Sciatic nerve (tissue), 2 donors: Measurements from ENCODE around the gene OAT. TPM values are rescaled to one million over a fixed set of nuclear protein-coding genes. Genes with fewer than 3 reads are reported as not detected.
"Not testable (repeated sequence)": the region's sequence is repeated elsewhere in the genome, so short reads cannot be mapped to it uniquely, and the experiment has no call there.

Experiments used
- ATAC-seq: fragments of 200-7000 bp; cut with Tn5 transposase; one replicate; pipeline ENCODE4 v1.9.1; 2020; ENCODE audit warnings: mild to moderate bottlenecking, moderate library complexity
- DNase-seq: peaks from one replicate; pipeline ENCODE4 v3.0.0-alpha.2; 2020; ENCODE audit warnings: low spot score
- intact Hi-C: fragments of 100-400 bp; cut with DNase I; formaldehyde crosslinking; loops from one replicate; pipeline ENCODE4 v1.14.2; 2022
- total RNA-seq: library from RNA; stranded (reverse); fragmentation: NEBNext Ultra II Directional; extraction: Animal tissue kit (Norgen Biotek cat#: 25700); gene quantifications from one replicate; pipeline ENCODE4 v1.2.1, GENCODE V29; 2021
- donor health status: DM: no; HTN: no; CAD: no.
- donor health status: DM: no; HTN: no; CAD: no.

OAT gene
- total RNA-seq, 1 donor from 2014 or later: 104 TPM

DNA sequence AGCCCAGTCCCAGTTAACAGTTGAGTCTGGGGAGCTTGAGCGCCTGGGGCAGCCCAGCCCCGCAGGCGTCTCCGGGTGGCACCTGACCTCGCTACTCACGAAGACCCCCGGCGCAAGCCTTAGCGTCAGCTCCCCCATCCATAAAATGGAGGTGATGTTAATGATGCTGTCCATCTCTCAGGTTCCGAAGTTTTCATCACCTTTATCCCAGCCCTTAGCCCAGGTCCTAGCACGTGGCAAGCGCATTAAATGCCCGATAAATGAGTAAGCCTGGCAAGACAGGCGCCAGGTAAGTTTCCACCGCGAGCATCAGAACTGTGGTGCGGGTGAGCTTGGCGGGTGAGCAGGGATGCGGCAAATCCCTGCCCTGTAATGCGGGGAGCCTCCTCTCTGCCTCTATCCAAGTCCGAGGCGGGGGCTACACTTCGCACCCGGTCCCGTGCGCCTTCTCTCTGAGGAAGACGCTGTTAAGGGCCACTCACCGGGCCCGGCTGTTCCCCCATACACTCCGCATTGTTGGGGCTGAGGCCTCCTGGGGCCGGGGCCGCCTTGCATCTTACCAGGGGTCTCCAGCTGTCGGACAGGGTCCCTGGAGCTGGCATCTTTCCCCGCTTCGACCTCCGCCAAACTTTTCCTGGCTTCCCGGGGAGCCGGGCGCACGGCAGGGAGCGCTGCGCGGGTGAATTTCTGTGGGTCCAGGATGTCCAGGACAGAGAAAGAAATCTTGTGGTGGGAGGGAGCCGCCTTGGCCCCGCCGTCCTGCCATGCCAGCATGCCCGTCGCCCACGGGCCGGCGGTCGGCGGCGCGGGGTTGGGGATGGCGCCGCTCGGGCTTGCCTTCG, 30.7 kb upstream of the OAT start:
- no peak for ATAC-seq
- no peak for DNase-seq
- intact Hi-C loops: loop anchor here (10.0 kb wide), 1 partner anchor 625 kb away; no protein-coding TSS in a partner anchor

DNA sequence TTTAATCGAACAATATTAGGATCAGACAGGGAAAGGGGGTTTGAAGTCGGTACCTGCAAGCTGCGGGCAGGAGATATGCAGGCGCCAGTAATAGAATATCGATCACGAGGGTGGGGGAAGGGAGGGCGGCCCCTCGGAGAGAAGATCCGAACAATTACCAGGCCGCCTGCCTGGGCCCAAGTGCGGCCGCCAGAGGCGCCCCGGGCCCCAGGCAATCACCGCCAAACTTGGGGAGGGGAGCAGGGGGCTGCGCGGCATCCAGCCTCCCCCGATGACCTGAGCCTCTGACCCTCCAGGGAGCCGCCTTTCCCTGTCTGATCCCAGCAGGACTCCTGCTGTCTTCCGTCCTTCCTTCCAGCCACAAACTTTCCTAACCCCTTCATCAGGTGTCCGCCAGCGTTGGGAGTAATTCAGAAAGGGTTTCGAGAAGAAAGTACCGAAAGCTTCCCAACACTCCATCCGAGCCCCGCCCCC, 30.0 kb upstream of the OAT start:
- DNase-seq (no peak), ATAC-seq (no peak)
- intact Hi-C loops: no loop called here

DNA sequence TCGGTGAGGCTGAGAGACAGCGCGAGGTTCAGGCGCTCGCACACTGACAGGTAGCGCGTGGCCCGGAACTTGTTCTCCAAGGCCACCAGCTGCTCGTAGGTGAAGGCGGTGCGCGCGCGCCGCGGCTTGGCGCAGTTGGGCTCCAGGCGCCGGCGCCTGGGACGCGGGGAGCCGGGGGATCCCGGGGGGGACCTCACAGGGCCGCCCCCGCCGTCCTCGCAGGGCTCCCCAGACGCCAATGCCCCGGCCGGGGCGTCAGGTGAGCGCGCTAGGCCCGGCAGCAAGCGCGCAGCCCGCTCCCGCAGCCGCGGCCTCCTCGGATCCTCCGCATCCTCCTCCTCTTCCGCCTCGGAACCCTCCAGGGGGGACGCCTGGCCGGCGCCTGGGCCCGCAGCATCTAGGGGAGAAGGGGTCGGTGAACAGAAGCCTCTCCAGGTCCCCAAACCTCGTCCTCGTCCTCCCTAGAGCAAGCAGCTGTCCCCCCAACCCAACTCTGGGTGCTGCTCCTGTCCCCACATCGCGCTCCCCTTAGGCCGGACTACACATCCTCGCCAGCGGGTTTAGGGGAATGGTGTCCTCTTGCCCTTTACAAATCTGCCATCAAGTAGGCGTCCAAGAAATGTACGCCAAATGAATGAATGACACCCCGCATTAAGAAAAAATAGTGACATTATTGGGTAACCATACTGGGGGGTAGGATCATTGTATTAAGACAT, 29.2 kb upstream of the OAT start:
- ATAC-seq: no peak
- intact Hi-C loops: no loop called here
- DNase-seq: no peak

DNA sequence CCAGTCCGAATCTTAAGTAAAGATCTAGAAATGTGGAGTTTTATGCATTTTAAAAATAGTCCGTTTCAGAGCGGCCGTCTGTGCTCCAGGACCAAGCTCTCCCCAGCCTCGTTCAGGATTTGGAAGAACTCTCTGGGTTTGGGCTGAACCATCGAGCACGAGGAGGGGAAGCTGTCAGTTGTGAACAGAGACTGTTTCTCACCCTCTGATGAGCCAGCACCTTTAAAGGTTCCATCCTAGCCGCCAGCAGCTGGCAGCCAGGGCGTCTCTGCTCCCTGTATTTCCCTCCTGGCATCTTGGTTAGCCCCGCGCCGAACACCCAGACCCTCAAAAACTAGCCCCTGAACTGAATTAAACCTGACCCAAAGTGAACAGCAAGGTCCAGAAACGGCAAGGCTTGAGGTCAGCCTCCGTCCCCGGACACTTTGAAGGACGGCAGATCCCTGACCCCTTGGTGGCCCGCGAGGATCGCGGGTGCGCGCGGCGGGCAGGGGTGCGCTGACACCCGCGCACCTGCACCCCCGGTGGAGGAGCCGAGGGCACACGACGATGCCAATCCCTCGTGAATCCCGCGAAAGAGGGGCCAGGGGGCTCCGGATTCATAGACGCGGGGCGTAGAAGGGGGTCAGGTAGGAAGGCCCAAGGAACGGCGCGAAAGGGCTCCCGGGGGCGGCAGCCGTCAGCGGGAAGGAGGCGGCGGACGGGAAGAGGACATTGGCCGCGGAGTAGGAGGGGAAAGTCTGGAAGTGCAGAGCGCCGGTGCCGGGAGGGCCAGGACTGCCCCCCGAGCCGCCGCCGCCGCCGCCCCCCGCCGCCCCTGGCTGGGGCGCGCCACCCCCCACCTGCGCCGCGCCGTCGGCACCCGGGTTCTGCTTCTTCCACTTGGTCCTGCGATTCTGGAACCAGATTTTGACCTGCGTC, 28.4 kb upstream of the OAT start:
- DNase-seq: no peak
- intact Hi-C loops: no loop called here
- no peak for ATAC-seq

DNA sequence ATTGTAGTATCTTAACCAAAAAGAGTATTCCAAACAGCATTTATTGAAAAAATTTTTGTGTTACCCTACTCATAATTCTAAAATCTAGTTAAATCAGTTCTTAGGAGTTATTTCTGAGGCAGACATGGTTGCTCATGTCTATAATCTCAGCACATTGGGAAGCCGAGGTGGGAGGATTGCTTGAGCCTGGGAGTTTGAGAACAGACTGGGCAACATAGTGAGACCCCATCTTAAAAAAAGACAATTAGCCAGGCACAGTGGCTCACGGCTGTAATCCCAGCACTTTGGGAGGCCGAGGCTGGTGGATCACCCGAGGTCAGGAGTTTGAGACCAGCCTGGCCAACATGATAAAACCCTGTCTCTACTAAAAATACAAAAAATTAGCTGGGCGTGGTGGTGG, 23.0 kb upstream of the OAT start:
- intact Hi-C loops, DNase-seq, ATAC-seq: not testable (repeated sequence)

DNA sequence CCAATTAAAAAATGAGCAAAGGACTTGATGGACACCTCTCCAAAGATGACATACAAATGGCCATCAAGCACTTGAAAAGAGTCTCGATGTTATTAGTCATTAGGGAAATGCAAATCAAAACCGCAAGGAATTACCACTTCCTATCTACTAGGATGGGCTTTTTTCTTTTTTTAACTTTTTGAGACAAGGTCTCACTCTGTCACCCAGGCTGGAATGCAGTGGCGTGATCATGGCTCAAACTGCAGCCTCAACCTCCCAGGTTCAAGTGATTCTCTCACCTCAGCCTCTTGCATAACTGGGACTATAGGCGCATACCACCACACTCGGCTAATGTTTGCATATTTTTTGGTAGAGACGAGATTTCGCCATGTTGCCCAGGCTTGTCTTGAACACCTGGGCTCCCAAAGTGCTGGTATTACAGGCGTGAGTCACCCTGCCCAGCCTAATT, 17.5 kb upstream of the OAT start:
- no peak for DNase-seq
- no peak for ATAC-seq
- intact Hi-C loops: no loop called here

DNA sequence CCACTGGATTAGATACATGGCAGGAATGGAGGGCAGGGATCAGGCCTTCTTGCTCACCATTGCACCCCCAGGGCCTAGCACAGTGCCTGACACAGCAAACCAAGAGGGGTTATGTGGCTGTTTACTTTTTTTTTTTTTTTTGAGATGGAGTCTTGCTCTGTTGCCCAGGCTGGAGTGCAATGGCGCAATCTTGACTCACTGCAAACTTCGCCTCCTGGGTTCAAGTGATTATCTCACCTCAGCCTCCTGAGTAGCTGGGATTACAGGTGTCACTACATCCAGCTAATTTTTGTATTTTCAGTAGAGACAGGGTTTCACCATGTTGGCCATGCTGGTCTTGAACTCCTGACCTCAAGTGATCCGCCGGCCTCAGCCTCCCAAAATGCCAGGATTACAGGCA, 17.0 kb upstream of the OAT start:
- ATAC-seq, DNase-seq, intact Hi-C loops: not testable (repeated sequence)

DNA sequence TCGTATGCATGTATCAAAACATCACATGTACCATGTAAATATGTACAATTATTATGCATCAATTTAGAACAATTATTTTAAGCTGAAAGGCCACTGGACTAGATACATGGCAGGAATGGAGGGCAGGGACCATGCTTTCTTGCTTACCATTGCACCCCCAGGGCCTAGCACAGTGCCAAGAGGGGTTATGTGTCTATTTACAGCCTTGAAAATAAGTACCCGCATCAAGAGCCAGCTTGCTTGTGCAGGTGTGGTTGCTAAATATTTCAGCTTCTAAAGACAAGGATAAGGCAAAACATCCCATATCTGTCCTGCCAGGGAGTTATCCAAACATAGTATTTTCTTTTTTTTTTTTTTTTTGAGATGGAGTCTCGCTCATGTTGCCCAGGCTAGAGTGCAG, 14.7 kb upstream of the OAT start:
- ATAC-seq: no peak
- intact Hi-C loops: no loop called here
- no peak for DNase-seq

DNA sequence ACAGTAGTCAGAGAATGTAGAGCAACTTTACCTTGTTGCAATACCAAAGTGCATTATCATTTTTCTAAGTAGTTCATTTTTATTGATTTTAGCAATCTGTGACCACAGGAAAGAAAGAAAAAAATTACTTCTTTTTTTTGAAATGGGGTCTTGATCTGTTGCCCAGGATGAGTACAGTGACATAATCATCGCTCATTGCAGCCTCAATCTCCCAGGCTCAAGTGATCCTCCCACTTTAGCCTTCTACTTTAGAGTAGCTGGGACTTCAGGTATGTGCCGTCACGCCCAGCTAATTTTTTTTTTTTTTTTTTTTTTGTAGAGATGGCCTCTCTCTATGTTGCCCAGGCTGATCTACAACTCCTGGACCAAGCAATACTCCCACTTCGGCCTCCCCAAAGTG, 11.4 kb upstream of the OAT start:
- intact Hi-C loops: no loop called here
- DNase-seq: no peak
- no peak for ATAC-seq

DNA sequence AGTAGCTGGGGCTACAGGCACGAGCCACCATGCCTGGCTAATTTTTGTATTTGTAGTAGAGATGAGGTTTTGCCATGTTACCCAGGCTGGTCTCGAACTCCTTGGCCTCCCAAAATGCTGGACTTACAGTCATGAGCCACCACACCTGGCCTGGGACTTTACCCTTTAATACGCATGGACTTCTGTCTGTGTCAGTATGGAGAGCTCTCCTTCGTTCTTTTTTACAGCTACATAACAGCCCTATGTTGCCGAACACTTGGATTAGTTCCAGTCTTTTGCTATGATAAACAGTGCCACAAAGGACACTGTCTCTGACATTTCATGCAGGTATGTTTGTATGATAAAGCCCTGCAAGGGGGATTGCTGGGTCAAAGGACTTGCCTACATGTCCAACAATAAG, 10.9 kb upstream of the OAT start:
- DNase-seq (no peak), ATAC-seq (no peak)
- intact Hi-C loops: no loop called here

DNA sequence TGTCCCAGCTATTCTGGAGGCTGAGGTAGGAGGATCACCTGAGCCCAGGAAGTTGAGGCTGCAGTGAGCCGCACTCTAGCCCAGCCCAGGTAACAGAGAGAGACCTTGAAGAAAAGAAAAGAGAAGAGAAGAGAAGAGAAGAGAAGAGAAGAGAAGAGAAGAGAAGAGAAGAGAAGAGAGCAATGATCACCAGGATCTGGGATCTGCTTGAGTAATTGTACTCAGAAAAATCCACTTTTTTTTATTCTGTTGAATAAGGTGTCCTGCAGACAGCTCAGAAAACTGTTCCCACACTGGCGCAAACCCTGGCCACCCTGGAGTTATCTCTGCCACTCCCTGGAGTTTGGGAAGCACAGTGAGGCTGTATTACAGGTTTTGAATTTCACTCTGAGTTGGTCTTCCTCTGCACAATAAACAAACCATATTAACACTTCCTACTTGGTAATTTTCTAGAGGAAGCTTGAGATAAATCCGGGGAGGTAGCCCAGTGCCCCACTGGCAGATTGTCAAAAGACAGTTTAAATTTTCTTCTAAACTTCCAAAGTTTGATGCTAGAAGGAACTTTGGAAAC, 9.6 kb upstream of the OAT start:
- intact Hi-C loops: no loop called here
- ATAC-seq (no peak), DNase-seq (no peak)

DNA sequence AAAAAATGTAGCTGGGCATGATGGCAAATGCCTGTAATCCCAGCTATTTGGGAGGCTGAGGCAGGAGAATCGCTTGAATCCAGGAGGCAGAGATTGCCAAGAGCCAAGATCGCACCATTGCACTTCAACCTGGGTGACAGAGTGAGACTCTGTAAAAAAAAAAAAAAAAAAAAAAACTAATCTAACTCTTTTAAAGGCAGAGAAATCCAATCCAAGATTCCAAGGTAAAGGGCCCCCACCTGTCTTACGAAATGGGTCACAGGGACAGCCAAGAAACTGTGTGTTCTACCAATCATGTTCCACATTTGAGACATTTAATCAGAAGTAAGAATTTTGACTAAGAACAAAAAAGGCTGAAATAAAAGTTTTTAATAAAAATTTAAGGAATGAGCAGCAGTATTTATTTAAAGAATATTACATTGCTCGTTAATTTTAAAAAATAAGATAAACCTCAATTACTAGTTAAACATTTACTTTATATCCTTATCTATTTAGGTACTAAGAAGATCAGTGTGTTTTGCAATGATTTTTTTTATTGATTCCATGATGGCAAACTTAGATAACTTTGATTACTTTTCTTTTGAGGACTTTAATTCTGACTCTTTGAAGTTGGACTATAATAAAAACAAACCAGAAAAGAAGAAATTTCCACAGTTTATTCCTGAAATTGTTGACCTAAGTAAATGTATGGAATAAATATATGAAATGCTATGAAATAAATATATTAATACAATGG, 6.7 kb upstream of the OAT start:
- ATAC-seq (no peak), DNase-seq (no peak)
- intact Hi-C loops: no loop called here

DNA sequence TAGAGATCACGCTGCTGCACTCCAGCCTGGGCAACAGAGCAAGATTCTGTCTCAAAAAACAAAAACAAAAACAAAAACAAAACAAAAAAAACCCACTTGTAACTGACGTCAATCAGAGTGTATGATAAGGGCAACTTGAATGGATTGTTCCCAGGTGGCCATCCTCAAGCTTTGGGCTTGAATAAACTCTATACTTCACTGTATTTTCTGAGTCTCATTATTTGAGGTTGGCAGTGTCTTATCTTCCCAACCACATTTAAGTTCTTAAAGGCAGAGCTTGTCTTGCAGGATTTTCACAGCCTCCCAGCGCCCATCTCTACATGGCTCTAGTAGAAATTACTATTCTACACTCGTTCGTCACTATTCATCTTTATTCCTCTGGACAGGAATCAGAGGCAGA, 5.1 kb upstream of the OAT start:
- no peak for DNase-seq
- intact Hi-C loops: no loop called here
- ATAC-seq: no peak

DNA sequence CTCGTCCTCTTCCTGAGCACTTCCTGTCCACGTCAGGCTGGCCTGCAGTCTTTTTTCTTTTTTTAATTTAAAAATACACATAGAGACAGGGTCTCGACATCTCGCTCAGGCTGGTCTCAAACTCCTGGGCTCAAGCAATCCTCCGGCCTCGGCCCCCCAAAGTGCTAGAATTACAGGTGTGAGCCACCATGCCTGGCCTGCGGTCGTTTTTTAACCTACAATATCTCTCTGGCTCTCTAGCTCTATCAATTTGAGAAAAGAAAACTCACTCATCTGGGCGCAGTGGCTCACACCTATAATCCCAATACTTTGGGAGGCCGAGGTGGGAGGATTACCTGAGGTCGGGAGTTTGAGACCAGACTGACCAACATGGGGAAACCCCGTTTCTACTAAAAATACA, 4.0 kb upstream of the OAT start:
- intact Hi-C loops: no loop called here
- DNase-seq: no peak
- ATAC-seq: no peak

DNA sequence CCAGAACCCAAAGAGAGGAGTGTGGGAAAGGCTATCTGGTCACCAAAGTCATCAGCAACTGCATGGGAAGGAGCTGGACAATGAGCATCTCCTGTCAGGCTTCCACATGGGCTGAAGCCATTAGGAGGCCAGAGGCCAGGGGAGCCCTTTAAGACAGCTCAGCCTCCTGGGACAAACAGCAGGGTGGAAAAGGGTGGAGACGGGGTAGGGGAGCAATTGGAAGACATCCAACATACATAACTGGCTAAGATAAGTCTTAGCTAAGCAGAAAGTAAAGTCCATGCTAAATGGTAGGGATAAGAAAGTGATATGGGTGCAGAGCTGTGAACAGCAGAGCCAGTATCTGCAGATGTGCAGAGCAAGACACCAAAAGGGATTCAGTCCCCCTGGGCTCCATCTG, 1.5 kb upstream of the OAT start:
- intact Hi-C loops: no loop called here
- ATAC-seq (no peak), DNase-seq (no peak)

DNA sequence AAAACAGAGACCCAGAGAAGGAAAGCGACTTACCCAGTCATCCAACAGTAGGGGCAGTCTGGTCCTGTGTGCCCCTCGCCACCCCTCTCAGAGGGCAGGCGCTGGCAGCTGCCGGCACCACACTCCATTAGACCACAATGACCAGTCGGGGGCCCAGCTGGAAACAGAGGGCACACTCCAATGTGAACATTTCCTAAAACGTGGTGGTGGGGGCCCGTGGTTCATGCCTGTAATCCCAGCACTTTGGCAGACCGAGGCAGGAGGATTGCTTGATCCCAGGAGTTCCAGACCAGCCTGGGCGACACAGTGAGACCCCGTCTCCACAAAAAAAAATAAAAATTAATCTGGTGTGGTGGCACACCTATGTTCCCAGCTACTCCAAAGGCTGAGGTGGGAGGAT, 912 bp upstream of the OAT start:
- DNase-seq: no peak
- intact Hi-C loops: no loop called here

DNA sequence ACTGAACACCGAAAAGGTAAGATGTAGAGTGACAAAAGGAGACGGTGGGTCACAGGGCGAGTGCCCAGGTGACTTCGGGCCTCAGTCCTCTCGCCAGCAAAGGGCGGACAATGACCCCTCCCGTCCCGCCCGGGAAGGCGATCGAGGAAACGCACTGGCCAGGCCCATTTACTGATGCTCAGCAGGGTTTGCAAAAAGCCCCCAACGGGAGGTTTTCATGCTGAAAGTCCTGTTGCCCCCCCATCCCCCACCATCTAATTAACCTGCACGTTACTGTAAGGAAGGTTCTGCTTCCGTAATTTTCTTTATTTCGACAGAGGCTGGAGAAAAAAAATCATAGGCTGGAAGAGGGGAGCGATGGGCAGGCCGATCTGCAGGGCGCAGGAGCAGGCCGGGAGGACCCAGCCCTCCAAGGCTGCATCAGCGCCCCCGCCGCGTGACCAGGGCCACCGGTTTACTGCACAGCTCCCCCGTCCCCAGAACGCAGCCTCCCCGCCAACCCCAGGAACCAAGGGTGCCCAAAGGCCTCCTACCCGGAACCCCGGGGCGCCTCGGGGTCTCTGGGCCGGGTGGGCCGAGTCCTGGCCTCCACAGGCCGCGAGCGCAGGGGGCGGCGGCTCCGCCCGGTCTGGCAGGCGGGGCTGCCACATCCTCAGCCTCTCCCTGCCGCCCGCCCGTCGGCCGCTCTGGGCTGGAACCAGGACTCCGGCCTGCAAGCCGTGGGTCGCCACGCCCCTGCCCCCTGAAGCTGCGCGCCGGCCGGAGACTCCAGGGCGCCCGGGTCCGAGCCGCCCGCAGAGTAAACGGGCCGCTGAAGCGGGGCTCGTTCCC, 613 bp downstream of the OAT start:
- ATAC-seq: peak; percentile 55
- DNase-seq: peak; percentile 79
- intact Hi-C loops: no loop called here

More for the DNA sequence above, 912 bp upstream of the OAT start:
- no peak for ATAC-seq
